ENCODE results near the gene IGSF3.

IGSF3 gene

DNA sequence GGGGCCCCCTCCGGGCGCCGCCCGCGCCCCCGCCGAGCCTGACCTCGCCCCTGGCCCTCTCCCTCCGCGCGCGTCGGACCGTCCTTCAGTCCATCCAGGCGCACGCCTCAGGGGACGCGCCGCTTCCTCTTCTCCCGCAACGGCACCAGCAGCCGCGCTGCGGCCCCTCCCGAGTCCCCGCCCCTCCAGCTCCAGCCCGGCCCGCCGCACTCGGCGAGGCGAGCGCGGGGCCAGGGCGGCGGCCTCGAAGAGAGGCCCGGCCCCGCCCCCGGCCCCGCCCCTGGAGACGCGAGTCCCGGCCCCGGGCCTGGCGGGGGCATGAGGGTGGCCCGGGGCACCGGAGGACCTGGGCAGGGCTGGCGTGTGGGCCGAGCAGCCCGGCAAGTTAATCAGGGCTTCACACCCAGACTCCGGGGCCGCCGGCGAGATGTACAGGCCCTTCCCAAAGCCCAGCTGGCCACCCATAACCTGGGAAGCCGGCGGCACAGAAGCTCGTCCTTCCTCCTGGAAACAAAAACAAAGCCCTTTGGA, at the start of gene IGSF3:
Gene IGSF3 (minus strand): TSS at position 159 of the 531 bp plus-strand sequence. CDS start 1,407 bp downstream, outside the sequence.
- DNase-seq = peak; percentile 47

DNA sequence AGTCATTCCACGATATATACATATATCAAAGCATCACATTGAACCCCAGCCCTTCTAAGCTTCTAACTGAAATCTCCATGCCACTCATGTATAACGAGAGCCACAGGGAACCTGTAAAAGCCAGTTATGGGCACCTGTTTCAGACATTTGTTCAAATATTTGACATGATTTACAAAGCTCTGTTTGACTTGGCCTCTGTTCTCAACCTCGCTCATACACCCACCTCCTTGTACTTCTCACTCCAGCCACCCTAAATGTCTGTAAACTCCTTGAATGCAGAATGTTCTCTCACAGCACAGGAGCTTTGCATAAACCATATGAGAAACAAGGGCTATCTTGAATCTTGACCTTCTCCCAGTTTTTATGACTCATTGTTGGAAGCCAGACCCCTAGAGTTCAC, 49.8 kb upstream of the IGSF3 start:
- no peak for DNase-seq

DNA sequence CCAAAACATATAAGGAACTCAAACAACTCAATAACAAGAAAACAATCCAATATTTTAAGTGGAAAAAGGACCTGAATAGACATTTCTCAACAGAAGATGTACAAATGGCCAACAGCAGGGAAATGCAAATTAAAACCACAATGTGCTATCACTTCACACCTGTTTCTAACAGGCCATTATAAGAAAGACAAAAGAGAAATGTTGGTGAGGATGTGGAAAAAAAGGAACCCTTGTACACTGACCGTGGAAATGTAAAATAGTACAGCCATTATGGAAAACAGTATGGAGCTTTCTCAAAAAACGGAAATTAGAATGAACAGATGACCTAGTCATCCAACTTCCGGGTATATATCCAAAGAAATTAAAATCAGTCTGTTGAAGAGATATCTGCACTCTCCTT, 48.9 kb upstream of the IGSF3 start:
- DNase-seq = no peak

DNA sequence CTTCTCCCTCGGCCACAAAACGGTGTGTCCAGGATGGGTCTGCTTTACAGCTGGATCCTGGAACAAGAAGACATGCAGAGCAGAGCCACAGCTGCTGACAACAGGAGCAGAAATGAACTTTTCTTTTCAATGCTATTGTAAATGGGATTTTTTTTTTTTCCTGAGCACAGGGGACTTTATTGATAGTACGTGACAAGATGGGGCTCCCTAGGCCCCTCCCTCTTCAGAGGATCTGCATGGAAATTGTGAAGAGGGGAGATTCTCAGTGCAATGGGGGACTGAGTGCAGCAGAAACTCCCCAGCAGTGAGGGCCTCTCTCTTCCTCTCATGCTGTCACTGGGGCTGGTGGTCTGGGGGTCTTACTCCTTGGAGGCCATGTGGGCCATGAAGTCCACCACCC, 45.9 kb upstream of the IGSF3 start:
- DNase-seq = no peak

DNA sequence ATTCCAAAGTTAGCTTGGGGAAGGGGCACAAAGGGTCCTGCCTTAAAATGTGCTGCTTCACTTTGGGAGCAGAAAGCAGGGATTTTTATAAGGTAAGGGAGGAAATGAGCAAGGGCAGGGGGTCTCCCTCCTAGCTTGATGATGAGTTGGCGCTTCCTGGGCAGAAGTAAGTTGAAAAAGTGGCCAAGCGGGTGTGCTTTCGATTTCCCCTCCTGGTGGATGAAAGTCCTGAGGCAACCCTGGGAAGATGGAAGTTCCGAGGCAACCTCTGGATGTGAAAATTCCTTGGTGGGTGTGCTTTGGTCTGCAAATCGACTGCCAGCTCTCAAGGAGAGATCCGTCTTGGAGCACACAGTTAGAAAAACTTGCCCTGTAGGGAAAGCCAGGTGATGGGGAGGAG, 45.0 kb upstream of the IGSF3 start:
- no peak for DNase-seq

DNA sequence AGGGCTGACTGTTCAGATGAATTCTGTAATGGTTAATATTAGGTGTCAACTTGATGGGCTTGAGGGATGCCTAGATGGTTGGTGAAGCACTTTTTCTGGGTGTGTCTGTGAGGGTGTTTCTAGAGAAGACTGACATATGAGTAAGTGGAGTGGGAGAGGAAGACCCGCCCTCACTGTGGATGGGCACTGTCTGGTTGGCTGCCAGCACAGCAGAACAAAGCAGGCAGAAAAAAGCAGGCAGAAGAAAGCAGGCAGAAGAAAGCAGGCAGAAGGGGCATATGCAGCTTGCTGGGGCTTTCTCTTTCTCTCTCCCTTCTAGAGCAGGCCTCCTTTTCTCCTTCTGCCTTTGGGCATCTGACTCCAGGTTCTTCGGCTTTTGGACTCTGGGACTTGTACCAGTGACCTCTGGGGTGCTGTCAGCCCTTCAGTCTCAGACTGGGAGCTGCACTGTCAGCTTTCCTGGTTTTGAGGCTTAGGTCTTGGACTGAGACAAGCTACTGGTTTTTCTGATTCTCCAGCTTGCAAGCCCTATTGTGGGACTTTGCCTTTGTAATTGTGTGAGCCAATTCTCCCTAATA, 43.8 kb upstream of the IGSF3 start:
- DNase-seq = no peak

DNA sequence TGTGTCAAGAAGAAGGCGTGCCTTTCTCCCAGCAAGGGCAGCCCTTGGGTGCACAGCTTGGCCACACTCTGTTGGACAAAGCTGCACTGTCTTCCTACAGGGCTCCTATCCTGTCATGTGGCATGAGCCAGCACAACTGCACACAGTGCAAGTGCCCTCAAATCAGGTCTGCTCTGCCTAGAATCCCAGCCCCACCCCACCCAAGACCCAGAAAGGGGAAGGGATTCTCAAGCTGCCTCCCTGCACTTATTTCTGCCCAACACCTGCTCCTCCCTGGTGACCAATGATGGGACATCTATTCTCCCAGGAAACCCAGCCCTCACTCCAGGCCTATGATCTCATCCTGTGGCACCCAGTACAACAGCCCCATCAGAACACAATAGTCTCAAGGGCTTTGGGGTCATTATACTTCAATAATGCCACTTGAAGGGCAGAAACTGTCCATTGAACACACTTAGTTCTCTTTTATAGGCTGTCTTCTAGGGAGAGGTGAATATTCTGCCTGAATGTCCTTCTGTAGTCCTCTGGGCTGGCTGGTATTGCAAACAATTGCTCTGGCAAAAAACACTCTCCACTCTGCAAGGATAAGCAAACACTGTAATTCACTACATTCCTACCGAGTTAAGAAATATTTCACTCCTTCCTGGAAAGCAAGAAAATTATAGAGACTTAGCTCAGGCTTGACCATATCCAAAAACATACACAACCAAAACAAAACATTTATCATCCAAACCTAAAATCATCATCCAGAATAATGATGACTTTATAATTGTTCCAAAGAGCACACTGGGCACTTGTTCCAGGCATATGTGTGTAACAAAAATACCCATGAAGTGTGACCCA, 43.1 kb upstream of the IGSF3 start:
- no peak for DNase-seq

DNA sequence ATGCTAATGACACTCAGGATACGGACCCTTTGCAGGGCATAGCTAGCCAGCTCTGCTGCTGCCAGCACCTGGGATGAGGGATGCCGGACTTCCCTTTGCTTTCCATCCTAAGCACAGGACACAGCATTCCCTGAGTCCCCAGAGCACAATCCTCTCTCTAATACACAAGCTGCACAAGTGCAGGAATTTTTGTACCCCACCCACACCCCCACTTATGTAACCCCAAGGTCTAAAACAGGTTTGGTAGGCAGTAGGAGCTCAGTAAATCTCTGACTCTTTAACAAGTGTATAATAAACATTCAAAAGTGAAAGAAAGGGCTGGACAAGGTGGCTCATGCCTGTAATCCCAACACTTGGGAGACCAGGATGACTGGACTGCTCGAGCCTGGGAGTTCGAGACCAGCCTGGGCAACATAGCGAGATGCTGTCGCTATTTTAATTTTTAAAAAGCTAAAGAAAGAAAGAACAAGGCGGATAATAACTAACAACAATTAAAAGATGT, 42.2 kb upstream of the IGSF3 start:
- no peak for DNase-seq

DNA sequence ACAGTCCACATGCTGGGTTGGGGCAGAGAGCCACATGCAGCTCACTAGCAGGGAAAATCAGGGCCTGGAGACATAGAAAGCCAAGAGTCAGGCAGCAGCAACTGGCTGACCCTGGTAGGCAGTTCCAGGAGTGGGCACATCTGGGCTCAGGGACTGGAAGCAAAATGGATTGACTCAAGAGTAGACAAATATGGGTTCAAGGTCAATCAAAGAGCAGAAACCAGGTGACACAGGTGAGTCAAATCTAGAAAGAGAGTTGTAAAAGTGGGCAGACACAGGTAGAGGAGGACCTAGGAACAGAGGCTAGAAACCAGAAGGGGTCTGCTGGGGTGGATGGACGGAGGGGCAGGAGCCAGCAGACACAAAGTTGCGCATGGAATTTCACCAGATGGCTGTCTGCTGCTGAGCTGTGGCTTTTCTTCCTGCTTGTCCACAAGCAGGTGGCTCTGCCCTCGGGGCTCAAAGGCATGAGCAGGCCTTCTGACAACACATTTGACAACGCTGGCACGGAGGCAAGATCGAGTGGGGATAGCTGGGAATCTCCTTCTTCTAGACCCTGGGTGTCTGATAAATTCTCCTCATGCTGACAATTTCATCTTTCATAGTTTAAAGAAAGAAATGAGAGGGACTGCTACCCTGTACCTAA, 40.8 kb upstream of the IGSF3 start:
- no peak for DNase-seq

DNA sequence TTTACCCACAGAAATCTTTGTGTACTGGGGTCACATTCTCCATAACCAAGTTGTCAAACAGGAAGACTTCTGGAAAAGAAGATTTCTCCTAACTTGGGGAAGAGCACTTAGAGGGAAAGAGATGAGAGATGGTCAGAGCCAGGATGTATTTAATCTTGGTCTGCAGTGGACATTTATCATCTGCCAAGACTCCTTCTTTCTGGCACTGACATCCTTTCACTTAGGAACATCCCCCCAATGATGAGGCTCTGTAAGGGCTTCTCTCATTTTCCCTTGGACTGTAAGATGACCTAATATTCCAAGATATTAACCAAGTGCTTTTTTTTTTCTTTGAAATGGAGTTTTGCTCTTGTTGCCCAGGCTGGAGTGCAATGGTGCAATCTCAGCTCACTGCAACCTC, 39.3 kb upstream of the IGSF3 start:
- no peak for DNase-seq

DNA sequence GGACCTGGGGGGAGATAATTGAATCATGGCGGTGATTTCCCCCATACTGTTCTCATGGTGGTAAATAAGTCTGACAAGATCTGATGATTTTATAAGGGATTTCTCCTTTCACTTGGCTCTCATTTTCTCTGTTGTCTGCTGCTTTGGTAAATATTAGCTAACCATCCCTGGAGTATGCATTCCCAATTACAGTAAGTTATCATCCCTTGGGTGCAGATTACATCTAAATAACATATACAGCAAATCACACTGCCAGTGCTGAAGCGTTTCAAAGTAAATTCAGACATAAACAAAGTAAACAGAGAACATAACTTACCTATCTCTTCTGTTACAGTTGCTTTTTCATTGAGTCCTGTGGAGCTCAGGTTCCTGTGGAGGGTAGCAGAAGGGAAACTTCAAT, 38.6 kb upstream of the IGSF3 start:
- no peak for DNase-seq

DNA sequence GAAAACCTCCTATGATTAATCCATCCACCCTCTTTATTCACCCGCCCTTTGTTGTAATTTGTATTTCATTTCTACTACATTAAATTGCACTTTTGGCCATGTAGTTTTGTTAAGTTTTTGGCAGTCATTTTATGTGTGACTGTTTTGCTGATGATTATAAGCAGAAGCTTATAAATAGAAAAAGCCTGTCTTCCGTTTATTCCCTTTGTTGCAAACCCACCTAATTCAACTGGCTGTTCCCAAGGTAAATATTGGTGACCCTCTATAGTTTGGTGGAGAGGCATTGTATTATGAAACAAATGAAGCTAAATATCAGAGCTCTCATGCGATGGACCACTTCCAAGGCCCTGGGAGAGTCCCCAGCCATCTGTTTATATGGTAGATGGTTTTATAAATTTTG, 36.7 kb upstream of the IGSF3 start:
- DNase-seq = no peak

DNA sequence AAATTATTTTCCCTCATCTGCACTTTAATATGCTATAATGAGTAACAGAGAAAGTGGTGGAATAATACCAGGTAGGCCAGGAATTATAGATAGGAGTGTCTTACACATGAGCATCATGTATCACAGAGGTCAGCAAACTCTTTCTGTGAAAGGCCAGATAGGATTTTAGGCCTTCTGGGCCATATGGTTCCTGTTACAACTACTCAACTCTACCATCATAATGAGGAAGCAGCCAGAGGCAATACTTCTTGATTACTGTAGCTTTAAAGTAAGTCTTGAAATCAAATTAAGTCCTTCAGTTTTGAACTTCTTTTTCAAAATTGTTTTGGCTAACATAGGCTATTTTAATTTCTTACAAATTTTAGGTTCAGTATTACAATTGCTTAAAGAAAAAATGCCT, 32.1 kb upstream of the IGSF3 start:
- DNase-seq = no peak

DNA sequence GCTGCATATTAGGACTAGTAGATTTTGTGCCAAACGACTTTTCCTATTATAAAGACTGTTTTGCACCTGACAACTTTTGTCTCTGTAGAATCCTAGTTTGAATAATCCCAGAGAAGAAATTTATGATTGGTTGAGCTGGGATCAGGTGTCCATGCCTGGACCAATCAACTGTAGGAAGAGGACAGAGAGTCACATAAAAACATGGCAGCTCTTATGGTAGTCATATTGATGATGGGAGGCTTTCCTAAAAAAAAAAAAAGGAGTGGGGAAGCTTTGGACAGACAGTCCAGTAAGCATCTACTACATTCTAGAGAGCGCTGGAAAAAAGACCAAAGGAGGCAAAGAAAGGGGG, 30.7 kb upstream of the IGSF3 start:
- no peak for DNase-seq

DNA sequence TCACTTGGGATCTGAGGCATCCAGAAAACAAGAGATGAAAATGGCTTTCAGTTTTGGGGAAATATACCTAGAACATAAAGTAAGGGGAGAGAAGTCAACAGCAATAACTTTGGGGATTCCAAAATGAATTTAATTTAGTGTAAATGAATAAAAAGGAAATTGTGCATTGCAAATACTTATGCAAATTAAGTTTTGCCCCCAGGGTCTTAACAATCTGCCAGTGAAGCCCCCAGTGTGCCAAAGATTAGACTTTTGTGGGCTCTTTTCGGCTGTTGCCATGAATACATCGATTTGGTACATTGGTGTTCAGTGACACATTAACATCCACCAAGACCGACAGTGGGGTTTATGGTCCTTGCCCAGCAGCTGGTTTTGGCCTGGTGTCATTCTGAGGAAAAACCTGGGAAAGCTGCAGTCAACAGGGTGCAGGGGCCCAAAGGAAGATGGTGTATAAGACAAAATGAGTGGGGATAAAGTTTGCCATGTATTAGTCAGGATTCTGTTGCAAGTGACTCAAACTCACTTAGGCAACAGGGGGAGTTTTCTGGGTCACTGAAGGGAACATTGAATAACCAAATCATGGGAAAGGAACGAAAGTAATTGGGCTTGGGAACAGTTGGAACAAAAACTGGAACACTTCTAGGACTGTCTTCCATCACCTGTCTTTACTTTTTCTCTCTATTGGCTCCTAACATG, 30.2 kb upstream of the IGSF3 start:
- no peak for DNase-seq

DNA sequence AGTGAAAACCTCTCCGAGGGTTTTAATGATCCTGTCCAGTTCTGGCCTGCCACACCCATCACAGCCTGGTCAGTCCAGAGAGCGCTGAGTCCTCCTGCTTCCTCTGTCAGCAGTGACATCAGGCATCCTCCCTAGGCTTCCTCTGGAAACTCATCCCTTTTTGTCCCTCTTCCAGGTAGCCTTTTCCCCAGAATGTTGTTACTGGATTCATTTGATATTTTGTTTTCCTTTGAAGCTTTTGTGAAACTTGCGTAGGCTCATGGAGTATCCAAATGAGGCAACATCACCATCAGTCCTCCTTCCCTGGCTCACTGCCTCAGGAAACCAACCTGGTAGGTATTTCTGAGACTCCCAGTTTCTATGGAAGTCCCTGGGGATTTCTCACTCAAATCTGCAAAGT, 27.0 kb upstream of the IGSF3 start:
- DNase-seq = no peak

DNA sequence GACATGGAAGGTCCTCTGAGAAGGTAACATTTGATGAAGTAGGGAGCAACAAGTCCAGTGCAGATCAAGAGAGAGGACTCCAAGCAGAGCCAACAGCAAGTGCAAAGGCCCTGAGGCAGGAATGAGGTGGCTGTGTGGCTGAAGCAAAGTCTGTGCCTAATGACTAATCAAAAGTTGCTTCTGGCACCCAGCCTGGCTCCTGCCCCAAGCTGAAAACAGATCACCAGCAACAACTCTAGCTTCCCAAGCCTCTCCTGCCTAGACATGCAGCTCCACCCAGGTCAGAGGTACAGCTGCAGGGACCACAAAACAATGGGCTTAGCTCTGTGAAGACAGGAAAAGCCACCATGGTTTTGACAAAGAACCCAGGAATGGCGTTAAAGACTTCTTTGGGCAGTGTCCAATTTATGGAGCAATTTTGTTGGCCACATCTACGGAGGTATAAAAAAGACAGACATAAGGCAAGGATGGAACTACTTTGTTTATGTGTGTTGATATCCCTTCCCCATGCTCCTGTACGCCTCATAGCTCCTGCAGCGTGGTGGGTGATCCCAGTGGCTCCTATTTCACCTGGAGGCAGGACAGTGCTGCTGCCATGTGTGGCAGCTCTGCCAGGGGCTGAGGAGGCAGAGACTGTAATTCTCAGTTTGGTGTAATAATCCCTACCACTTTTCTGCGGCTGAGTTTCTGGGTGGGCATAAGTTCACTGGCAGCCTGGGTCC, 26.4 kb upstream of the IGSF3 start:
- no peak for DNase-seq

DNA sequence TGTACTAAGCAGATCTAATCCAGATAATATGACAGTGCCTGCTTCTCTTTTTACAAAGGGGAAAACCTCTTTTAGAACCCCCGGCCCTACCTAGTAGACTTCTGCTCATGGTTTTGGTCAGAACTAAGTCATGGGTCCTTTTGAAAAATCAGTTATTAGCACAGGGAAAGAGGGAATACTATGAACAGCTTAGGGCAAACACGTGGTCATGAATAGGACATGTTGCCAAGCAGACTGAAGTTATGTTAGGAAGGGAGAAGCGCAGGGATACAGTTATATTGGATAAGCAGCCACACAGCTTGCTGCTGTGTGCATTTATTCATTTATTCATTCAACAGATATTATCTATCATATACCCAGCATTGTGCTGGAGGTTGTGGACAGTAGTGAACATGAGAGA, 25.3 kb upstream of the IGSF3 start:
- no peak for DNase-seq

DNA sequence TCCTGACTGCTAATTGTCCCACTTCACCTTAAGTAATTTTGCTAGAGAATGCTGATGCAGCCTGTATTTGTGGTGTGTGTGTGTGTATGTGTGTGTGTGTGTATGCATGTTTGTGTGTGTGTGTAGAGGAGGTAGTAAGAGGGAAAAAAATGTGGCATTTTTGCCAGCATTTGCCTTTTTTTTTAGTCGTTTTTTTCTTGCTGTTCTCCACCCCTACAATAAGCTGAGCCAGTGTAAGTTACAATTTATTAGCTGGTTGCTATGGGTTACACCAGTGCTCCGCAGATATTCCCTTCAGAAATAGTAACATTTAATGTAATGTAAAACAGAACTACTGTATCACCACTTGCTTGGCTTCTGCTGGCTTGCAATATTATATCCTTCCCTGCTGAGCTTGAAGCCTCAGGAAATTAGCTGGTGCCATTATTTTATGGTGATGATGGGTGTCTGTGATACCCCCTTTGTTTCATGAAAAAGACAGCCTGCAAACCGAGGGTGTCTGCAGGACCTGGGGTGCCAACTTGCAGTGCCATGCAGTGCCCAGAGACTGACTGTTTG, 23.4 kb upstream of the IGSF3 start:
- no peak for DNase-seq

DNA sequence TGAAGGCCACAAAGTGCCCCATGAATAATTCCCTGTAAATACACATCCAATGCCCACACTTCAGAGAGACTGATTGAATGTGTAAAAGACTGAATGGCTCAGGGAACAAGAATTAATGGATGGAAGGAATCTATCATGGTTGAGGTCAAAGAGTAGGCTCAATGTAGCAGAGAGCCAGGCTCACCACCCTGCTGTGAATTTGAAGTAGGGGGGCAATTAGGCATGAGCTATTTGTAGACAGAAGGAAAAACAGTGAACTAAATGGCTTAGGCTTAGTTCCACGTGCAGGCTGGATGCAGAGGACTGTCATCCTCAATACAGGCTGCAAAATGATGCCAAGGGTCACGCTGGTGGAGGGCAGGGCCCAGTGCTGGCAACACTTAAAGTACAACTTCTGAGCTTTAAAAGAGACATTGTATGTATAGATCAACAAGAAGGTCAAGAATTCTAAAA, 22.9 kb upstream of the IGSF3 start:
- DNase-seq = no peak

DNA sequence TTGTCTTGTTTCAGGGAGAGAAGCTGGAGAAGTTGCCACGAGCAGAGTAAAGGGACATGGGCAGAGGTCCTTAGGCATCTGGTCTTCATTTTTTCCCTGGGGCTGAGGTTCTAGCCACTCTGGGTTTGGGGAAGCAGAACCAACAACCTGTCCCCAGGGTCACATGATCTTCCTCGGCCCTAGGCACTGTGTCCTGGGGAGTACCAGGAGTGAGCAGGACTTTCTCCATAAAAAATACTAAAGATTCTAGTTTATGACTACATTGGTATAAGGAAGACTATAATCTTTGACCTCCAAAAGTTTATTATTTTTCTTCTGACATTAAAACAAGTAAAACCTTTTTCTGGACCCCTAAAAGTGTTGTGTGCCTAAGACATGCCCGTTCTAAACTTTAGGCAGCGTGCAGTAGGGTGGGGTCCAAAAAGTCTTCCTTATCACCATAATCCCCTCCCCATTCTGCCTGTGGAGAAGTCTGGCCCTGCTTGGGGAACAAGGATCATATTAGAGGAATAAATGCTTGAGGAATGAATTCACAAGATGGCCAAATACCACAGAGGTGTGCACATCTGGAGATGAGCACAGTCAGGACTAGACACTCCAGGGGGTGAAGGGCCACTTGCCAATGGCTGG, 19.3 kb upstream of the IGSF3 start:
- no peak for DNase-seq

DNA sequence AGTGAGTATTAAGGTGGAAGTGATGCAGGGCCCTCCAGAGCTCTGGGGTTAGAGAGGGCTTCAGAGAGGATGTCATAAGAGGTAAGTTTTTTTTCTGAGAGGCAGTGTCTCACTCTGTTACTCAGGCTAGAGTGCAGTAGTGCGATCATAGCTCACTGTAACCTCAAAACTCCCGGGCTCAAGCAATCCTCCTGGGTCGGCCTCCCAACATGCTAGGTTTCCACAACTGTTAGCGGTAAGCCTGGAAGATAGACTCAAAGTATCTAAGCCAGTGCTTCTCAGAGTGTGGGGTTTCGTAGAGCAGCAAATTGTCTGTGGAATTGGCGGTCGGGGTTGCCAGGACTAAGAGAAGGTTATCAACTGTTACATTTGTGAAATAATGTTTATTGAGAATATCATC, 18.6 kb upstream of the IGSF3 start:
- no peak for DNase-seq
